HG02610 (cell line): ENCODE measurements around the gene BARHL1.
"Not testable (repeated sequence)": the region's sequence is repeated elsewhere in the genome, so short reads cannot be mapped to it uniquely, and the experiment has no call there.

Experiments used
- ATAC-seq: cut with Tn5 transposase; IDR thresholded peaks from one replicate; pipeline ENCODE4 v1.9.1; 2021; ENCODE audit warnings: mild to moderate bottlenecking, moderate library complexity; ENCODE audit not compliant: unreplicated experiment

Gene BARHL1

DNA sequence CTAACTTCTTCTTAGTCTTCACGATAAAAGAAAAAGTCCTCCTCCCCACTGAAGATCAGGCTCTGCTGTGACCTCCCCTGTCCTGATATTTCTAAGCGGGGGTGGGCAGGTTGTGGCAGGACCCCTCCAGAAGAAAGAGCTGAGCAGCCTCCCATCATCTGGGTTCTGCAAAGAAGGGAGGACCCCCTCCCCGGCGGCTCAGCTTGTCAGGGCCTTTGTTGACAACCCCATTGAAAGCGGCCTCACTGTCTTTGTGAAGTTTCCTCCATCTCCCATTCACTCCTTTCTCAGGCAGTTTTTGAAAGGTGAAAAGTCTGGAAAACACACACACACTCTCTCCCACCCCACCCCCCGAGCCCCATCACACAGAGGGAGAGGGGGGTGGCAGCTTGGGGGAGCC, 26.2 kb upstream of the BARHL1 start:
- ATAC-seq = no peak

DNA sequence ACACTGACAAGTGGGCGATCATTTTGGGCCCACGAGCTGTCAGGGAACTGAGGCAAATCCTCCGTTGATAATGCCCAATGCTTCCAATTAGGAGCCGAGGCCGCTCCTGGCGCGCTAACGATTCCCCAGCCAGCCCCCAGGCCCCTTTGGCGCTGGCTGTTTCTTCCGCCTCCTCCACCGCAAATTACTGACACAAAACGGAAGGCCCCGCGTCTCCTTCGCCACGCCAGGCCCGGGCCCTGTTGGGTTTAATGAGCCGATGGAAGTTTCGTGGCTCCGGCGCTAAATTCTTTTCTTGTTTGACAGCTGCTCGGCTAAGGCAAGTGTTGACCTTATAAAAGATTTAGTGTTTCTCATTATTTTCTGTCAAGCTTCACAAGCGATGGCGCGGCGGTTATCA, 25.7 kb upstream of the BARHL1 start:
- no peak for ATAC-seq

DNA sequence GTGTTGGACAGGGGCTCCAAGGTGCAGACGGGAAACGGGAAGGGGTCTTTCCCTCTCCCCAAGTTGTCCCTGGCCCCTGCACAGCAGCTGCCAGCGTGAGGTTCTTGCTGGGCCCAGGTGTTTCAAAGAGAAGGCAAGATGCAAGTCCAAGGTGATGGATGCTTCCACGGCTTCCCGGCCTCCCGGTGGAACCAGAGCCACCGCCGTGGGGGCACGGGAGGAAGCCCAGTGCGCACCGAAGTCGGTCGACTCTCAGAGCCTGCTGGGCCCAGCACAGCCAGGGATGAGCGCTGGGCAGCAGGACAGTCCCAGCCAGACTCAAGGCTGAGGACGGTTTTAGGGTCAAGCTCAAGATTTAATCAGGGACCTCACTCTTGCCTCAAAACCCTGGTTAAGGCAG, 25.2 kb upstream of the BARHL1 start:
- no peak for ATAC-seq

DNA sequence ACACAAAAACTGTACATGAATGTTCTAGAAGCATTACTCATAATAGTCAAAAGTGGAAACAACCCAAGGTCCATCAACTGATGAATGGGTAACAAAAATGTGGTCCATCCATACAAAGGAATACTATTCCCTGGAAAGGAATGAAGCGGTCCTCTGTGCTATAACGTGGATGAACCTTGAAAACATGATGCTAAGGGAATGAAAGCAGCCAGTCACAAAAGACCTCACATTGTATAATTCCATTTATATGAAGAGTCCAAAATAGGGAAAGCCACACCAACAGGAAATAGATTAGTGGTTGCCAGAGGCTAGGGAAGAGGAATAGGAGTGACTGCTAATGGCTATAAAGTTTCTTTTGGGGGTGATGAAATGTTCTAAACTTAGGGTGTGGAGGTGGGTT, 22.7 kb upstream of the BARHL1 start:
- ATAC-seq = no peak

DNA sequence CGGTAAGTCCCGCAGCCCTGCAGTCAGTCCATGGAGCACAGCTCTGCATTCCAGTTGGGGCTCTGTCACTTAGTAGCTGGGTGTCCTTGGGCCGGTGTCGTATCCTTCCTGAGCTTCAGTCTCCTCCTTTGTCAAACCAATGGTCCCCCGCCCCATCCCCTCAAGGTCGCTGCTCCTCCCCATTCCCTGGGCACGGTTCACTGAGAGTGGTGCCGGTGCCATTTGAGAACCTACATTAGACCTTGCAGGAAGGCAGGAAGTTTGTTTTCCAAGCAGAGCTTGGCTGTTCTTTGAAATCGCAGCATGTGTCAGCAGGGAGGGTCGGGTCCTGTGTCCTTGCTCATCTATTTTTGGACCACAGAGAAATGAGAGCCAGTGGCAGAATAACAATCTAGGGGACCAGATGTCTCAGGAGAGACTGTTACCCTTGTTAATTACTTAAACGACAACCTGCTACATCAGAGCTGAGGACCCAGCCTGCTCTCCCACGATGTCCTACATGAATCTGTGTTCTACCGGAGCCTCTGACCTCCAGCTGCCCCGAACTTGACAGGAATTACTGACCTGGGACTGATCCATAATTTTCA, 21.7 kb upstream of the BARHL1 start:
- ATAC-seq = no peak

DNA sequence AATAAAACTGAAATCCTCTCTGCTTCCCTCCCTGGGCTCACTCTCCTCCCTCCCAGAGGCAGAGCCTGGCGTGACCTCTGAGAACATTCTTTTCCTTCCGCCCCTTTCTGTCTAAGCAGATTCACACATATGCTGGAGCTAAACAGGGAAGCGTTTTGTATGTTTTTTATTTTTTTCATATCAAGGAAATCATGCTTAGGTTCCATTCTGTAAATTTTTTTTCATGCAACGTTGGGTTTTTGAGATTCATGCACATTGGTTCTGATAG, 20.2 kb upstream of the BARHL1 start:
- ATAC-seq = no peak

DNA sequence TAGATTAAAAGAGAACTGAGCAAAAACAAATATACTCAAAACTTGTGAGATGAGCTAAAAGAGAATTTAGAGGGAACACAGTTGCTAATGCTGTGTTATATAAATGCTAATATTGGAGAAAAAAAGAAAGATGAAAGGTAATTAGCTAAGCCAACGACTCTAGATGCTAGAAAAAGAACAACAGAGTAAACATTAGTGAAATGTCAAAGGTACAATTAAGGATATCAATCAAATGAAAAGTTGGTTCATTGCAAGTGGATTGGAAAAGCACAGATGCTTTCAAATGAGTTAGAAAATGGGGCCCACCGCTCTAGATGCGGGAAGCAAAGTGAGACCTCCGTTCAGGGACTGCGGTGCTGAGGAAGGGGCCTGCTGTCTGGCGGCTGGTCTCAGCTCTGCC, 17.9 kb upstream of the BARHL1 start:
- no peak for ATAC-seq

DNA sequence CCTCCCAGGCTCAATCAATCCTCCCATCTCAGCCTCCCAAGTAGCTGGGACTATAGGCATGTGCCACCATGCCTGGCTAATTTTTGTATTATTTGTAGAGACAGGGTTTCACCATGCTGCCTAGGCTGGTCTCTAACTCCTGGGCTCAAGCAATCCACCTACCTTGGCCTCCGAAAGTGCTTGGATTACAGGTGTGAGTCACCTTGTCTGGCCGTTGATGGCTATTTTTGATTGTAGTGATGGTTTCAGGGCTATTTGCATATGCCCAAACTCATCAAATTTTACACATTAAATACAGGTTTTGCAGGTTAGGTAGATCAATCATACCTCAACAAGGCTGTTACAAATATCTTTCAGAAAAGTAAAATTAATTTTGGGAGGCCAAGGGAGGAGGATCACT, 13.6 kb upstream of the BARHL1 start:
- not testable (repeated sequence) for ATAC-seq

DNA sequence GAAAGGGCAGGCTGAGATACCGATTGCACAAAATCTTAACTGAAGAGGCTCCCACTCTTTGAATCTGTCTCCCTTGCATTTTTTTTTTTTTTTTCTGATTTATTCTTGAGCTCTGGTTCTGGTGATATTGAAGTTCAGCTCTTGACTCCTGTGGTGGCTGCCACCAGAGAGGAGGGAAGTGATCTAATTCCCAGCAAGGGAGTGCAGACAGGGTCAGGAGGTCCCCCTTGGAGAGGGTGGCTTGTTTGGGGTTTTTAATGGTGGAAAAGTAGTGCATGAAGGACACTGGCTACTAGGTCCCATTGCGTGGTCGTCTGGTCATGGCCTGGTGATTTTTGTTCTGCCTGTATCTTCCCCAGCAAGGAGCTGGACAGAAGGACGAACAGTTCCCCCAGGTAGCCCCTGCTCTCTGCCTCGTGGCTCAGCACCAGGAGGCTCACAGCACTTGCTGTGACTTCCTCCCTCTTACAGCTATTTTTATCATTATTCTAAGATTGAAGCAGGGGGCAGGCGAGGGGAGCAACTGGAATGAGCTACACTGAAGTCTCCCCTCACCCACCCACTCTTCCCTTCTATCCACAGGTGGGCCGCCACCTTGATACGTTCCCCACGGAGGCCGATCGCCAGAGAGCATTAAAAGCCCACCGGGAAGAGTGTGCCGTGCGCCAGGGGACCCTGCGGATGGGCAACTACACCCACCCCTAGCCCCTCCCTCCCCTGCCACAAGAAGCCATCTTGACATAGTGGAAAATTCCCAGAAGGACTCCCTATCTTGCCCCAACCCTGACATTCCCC, 10.4 kb upstream of the BARHL1 start:
- no peak for ATAC-seq

DNA sequence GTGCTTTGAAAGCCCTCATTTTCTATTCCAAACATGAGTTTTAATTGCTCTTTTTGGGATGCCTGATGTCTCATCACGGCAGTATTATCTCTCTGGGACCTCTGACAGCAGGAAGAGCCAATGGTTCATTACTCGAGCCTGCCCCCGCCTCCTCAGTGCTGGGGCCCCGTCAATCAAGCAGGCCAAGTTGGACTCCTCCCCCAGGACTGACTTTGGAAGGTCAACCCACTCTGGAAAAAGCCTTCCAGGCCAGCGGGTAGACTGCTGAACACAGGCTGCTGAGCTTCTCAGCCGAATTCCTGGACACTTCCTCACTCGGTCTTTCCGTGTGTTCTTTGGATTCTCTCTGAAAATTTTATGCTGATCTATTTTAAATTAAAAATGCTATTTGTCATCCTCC, 9.5 kb upstream of the BARHL1 start:
- no peak for ATAC-seq

DNA sequence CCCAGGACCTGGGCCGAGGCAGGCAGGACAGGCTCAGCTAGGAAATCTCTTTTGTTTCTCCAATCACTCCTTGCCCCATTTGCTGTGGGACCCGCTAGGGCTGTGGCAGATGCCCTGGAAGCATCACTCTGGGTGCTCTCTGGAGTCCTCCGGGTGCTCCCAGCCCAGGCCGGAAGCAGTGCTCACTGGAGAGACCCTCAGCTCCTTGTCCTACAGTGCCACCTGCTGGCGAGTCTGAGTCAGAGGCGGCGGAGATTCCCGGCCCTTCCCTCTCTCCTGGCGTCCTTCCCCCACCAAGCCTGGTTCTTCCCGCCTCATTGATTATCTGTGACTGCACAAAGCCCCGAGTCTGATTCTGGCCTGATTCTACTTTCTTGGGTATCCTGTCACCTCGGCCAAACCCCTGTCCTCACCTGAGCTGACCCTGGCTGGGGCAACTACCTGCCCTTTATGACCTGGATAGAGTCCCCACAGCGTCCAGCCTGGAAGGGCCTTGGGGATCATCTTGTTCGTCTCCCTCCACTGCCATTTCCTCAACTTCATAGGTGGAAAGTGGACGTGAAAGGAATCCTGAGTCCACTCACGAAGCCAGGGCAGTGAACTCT, 7.3 kb upstream of the BARHL1 start:
- no peak for ATAC-seq

DNA sequence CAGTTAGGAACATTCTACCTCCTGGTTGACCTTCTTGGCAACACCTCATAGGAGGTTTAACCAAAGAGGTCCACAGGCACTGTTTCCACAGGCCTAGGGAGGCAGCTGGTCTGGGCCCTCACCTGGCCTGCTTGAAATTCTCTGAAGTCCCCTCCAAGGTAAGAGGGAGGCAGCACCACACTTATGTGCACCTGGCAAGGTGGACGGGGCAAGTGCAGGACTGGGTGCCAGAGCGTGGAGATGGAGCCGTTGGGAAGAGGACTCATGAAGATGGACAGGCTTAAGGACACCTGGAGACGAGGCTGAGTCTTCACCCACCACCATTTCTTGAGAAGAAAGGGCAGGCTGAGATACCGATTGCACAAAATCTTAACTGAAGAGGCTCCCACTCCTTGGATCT, 6.6 kb upstream of the BARHL1 start:
- ATAC-seq = no peak

DNA sequence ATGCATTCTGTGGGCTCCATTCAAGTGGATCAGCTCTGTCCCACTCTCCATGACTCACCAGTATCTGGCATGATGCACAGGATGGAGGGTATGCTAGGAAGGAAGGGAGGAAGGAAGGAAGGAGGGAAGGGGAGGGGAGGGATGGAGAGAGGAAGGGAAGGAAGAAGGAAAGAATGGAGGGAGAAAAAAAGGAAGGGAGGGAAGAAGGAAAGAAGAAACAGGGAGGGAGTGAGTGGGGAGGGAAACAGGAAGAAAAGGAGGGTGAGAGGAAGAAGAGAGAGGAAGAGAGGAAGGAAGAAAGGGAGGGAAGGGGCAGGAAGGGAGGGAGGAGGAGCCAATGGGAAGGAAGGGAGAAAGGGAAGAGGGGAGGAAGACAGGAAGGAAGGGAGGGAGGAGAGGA, 5.3 kb upstream of the BARHL1 start:
- ATAC-seq = no peak

DNA sequence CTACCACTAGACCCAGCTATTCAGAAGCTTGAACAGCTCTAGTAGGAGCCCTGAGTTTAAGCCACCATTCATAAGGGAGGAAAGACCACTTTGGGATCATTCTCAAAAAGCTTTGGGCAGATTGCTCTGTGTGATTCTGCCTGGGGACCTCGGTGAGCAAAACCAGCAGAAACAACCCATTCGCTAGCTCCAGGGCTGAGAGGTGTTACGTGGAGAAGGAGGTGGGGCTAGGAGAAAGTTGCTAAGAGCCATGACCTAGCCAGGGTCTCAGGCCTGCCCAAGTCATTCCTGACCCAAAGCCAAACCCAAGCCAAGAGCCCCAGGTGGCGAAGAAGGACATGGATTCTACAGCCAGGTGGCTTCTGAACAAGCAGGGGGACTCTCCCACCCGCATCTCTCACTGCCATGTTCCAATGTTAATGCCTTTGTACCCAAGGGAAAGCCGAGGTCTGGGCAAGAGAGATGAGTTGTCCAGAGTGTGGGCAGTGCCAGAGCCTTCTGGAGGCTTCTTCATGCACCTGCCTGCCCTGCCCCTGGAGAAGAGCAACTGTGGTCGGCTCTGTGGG, 4.0 kb upstream of the BARHL1 start:
- ATAC-seq = no peak

DNA sequence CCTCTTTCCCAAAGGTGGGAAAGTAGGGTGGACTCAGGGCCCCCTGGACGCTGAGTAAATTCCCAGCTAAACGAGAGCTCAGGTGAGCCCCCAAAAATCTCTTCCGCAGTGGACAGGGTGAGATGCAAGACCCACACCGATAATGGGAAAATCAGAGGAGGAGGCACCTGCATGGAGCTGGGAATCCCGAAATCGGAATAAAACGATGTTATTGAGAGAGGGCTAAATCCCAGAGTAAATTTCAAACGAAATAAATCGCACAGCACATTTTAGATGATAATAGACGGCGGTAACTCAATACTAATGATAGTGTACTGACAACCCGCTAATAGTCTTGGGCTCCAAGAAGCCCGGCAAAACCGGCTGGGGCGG, 3.0 kb upstream of the BARHL1 start:
- no peak for ATAC-seq

DNA sequence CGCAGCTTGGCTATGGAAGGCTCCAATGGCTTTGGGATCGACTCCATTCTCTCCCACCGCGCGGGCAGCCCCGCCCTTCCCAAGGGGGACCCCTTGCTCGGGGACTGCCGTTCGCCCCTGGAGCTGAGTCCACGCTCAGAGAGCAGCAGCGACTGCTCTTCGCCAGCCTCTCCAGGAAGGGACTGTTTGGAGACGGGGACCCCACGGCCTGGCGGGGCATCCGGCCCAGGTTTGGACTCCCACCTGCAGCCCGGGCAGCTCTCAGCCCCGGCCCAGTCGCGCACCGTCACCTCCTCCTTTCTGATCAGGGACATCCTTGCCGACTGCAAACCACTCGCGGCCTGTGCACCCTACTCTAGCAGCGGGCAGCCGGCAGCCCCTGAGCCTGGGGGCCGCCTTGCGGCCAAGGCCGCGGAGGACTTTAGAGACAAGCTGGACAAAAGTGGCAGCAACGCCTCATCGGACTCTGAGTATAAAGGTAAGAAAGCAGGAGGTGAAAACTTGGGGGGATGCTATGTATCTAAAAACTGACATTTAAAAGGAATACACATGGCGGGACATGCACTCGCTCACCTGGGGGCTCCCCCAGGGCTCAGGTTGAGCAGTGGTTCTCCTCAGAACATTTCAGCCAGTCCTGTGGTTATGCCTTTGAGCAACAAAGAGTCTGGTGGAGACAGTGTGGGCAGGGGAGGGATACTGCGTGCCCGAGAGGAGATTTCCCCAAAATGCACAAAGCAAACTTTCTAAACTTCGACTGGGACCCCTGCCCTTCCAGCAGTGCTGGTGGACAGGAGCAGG, 579 bp downstream of the BARHL1 start:
- ATAC-seq = no peak

DNA sequence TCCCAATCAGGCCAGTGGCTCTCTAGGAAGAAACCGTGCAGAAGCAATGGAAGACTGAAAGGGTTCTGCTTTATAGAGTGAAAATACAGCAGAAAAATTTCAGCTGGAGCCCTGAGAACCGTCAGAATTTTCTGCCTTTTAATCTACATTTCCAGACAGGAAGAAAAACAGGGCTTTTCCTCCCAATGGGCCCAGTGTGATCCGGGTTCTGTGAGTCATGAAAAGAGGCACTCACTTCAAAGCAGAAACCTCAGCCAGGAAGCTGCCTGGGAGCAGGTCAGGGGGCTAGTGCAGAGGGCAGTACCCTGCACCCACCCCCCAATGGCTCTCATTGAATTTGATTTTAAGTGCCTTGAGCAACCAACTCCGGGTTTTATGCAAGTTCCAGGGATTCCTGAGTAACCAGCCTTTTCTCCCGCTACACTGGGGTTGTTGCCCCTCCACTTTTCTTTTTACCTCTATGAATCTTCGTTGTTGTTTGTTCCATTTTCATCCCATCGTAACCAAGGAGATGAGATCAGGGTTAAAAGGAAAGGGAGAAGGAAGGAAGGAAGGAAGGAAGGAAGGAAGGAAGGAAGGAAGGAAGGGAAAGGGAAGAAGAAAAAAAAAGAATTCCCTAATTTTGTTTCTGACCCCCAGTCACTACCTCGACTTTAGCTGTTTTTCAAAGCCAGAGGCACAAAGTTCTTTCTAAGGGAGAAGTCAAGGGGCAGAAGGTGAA, 1.3 kb downstream of the BARHL1 start:
- ATAC-seq = no peak

DNA sequence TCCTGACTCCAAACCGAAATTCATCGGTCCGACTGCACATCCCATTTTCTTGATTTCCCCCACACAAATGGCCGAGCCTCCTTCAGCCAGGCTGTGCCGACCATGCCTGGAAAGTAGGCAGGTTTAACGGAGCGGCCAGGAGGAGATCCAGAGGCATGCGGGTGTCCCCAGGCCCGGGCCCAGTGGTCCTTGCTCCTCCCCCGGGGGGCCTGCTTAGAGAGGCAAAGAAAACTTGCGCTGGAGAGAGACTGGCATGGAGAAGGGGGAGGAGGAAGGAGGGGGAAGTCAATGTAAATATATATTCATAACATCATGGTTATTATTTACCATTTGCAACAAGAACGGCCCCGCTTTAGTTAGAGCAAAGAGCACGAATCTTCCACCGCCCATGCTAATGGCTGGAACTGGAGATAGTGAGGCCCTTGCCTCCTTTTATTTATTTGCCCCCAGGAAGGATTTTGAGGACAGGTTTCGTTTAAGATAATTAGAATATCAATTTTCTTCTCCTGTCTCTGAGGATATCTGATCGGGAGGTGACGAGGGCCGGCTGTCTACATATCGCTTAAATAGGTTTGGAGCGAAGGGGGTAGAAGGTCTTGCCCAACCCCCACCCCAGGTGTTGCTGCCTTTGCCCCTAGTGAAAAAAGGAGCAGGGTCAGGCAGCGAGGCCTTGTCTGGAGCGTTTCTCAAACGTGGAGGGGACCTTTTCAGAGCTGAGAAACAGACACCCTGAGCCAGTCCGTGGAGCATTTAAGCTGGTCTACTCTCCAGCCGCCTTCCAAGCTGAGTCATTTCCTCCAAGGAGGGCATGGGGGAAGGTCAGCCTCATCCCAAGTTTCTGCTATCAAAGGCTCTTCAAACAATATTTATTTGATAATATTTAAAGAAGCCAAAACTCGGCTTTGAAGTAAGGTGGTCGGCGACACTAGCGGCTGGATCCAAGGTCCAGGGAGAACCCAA, 2.5 kb downstream of the BARHL1 start:
- ATAC-seq = no peak

DNA sequence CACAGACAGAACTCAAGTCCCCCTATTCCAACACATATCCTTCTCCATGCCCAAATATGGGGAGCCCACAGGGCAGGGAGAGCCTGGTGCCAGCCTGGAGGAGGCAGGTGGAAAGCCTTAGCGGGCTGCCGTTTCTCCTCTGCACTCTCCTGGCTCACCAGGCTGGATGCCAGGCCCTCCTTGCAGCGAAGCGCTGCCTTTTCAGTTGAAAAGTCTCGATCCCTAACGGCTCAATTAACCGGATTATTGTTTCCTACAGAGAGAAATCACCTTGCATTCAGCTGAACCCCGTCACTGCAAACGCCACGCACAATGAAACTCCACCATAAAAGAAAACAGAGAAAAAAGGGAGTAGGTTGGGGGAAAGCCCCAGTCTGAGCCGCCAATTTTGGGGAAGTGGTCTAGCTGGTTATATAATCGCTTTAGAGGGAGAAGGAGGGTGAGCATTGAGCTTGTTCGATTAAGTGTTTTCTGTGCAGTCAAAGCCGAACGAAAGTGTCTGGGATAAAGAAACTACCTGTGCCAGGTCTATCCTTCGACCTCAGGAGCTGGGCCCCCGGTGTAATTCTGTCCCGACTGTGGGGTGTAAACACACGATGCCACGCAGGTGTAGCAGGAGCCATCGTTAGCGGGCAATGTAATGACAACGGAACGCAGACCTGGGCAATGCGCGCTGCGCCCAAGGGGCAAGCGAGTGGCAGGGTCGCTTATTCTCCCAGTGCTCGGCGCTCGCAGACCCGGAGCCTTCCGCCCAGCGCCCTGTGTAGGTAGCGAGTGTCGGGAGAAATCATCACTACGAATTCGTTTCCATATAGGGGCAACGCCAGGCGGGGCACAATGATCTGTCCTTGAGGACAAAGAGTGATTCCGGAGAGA, 3.8 kb downstream of the BARHL1 start:
- no peak for ATAC-seq
